HG03097 (cell line): ENCODE data around the gene CHIT1.

ENCODE experiments used
- ATAC-seq: cut with Tn5 transposase; IDR thresholded peaks from one replicate; pipeline ENCODE4 v1.9.1; 2021; ENCODE audit not compliant: unreplicated experiment, low FRiP score

CHIT1 gene

GRCh38 chr1:203196371-203196770 is 33.1 kb downstream of the CHIT1 start:
- no peak for ATAC-seq

DNA sequence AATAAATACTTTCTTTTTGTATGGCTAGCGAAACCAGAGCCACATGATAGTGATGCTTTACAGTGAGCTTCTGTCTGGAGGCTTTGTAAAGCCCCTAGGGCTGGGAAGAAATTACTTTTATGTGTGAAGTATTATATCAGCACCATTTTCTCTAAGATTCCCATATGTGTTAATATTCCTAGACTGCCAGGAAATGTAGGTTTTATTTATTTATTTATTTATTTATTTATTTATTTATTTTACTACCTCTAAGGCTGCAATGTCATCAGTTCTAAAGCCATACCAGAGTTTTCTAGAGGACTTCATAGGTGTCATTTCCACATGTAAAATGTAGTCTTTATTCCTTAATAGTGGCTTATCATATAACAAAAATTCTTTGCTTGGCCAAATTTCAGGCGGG is 38.5 kb downstream of the CHIT1 start:
- ATAC-seq = no peak

DNA sequence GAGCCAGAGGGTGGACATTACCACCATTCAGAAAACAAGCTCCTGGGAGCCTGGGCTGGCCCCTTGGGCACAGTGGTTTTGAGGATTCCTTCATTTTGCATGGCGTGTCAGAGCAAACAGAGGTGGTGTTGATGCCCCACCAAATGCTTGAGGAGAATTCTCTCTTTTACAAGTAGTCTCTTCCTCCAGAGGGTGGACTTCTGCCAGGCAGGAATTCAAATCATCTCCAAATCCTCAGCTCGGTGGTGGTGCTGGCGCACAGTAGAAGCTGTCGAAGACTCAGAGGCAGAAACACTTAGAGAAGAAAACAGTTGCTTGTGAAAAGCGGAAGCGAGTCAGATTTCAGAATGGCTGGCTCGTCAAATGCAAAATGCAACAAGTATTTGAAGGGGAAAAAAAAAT is 39.5 kb downstream of the CHIT1 start:
- ATAC-seq = no peak

DNA sequence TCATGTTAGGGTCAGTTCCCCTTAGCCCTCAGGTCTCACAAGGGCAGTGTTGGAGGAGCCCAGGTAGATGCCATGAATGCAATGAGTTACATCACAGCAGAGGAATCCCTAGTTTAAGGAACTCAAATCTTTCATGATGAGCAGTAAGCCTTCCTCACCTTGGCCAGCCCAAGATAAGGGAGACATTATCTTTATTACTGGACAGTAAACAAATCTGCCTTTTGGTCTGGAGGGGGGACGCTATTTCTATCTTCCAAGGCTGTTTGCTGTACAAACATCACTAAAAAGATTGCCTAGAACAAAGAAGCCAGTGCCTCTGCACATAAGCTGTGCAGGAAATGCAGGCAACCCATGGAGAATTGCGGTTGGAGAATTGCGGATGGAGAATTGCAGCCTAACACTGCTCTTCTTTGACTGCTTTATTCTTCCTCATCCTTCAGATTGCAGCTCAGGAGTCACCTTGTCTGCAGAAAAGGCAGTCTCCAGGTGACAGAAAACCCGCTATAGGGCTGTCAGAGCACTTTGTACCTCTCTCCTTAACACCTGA is 40.7 kb downstream of the CHIT1 start:
- no peak for ATAC-seq

GRCh38 chr1:203187689-203188264 is 41.7 kb downstream of the CHIT1 start:
- ATAC-seq = no peak

GRCh38 chr1:203187304-203187685 is 42.2 kb downstream of the CHIT1 start:
- no peak for ATAC-seq

GRCh38 chr1:203186446-203187303 is 42.8 kb downstream of the CHIT1 start, which contains the start of gene CHI3L1:
Gene CHI3L1, minus strand, starts transcription at chr1:203186704. Its CDS starts 81 bp downstream, at chr1:203186623.
- no peak for ATAC-seq

DNA sequence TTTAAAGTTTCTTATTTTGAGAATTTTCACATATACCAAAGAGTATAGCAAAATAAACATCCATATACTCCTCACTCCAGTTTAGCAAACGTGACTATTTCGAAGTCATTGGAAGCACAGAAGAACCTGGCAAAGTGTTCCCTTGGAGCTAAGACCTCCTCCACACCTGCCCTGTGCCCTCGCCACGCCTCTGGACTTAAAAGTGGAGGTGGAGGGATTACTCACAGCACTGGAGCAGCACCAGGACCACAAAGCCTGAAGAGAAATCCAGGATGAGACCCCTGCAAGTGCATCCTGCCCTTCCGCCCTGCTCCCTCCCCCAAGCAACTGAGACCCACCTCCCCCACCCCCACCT is 43.4 kb downstream of the CHIT1 start:
- no peak for ATAC-seq

GRCh38 chr1:203185585-203185984 is 43.9 kb downstream of the CHIT1 start:
- ATAC-seq = no peak

DNA sequence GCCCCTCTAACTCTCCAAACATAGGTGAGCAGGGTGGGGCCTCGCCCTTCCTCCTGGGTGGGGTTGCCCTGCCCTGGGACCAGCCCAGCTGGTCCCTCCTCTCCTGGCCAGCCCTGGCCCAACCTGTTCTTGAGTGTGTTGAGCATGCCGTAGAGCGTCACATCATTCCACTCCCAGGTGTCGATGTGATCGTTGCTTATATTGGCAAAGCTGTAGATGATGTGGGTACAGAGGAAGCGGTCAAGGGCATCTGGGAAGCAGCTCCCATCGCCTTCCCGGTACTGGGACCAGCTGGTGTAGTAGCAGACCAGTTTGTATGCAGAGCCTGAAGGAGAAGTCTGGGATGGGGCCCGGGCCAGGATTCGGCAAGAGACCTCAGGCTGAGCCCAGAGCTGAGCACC is 44.4 kb downstream of the CHIT1 start:
- no peak for ATAC-seq

- ATAC-seq = no peak
Measured at GRCh38 chr1:203184467-203184866, 45.0 kb downstream of the CHIT1 start.

DNA sequence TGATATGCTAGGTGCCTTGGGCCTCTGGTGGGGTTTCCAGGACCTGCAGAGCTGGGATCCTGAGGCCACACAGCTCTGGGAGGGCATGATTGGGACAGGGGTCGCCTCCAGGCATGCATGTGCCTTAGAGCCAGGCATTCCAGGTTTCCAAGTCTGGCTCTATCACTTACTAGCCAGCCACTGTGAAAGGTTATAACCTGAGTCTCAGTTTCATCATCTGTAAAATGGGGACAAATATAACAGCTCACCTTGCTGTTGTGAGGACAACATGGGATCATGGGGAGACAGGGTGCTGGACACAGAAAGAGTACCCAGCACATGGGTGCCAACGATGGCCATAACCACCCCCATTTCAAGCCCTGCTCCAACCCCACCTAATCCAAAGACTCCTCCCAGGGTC is 45.6 kb downstream of the CHIT1 start:
- ATAC-seq = no peak

GRCh38 chr1:203182387-203182953 is 47.0 kb downstream of the CHIT1 start:
- no peak for ATAC-seq

- ATAC-seq = no peak
Measured at GRCh38 chr1:203181586-203182386, 47.7 kb downstream of the CHIT1 start.

DNA sequence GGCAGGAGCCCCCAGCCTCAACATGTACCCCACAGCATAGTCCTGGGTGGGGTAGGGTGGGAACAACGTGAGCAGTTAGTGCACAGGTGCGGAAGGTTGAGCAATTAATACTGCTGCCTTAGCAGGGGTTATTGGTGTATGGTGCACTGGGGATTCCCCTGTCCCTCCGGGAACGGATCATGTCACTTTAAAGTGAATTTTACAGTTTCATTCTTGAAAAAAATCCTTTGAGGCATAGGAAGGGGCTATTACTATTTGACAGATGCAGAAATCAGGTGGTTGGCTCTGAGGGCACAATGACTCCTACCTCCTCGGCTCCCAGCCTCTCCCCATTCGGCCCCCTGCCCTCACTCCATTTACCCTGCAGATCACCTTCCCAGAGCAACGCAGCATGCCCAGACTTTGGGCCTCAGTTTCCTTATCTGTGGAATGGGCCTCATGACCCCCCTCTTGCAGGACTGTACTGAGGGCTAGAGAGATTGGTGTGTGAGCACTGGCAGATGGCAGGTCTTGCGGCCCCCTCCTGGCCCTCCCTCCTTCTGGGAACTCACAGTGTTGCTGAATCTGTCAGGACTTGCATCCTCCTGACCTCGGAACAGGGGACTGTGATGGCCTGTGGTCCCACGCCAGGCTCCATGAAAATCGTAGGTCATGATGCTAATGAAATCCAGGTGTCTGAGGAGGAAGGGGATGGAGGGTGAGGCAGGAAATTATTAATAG is 48.7 kb downstream of the CHIT1 start:
- no peak for ATAC-seq

- no peak for ATAC-seq
Measured at GRCh38 chr1:203179667-203180005, 49.8 kb downstream of the CHIT1 start.

- no peak for ATAC-seq
Measured at GRCh38 chr1:203178821-203179666, 50.4 kb downstream of the CHIT1 start.

DNA sequence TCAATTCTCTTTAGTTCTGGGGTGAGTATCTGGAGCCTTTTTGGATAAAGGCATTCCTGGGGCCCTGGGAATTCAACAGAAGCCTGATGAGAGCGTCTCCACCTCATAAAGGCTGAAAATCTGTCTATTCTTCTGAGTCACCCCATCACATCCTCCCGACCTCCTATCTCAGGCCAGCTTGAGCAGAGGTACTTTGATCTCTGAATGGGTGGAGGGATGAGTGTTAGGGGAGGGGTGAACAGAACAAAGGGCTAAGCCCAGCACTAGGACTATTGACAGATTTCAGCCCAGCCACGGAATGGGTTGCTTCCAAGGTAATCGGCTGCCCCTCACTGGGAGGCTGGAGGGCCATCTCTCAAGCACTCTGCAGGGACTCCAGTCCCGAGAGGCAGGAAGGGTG is 51.4 kb downstream of the CHIT1 start:
- no peak for ATAC-seq

DNA sequence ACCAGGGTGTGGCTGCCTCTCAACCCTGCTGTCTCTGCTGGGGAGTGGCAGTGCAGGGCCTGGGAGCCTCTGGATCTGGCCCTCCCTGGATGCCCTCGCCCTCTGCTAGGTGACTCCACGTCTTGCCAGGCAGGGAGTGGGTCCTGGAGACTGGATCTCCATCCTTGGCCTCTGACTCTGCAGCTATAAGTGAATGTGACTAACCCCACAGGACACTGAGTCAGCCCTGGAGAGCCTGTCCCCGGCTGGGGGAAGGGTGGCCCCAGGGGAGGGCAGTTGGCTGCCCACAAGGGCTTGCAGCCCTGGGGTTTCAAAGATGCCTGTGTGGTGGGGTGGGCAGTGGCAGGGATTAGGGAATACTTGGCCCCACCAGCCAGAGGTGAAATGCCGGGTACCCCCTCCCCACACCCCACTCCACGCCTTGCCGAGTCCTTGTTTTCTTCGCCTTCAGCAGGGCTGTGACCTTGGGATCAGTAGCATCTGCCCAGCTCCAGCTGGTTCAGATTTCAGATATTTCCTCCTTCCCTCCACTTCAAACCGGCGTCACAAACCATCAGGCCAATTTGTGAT is 51.9 kb downstream of the CHIT1 start:
- ATAC-seq = no peak
